Nephron progenitor cell (in vitro differentiated cells): ENCODE measurements around the gene PLEKHF1.
A peak's percentile ranks its signal among the peaks of the same experiment; 100 is the strongest.
"Not testable (repeated sequence)": the region's sequence is repeated elsewhere in the genome, so short reads cannot be mapped to it uniquely, and the experiment has no call there.

Experiments used
- DNase-seq: peaks from one replicate; pipeline ENCODE4 v3.0.0; 2021
- H3K27ac Mint-ChIP-seq: 2 replicates; pipeline ENCODE4 v1.8.0; 2021; ENCODE audit warnings: mild to moderate bottlenecking, moderate library complexity, mixed read lengths
- H3K27me3 Mint-ChIP-seq: 2 replicates; pipeline ENCODE4 v1.8.0; 2021; ENCODE audit warnings: mild to moderate bottlenecking, low read depth, mixed read lengths; ENCODE audit not compliant: poor library complexity
- H3K36me3 Mint-ChIP-seq: 2 replicates; pipeline ENCODE4 v1.8.0; 2021; ENCODE audit warnings: low read depth, mixed read lengths
- H3K4me1 Mint-ChIP-seq: 2 replicates; pipeline ENCODE4 v1.8.0; 2021; ENCODE audit warnings: mixed read lengths
- H3K4me3 Mint-ChIP-seq: 2 replicates; pipeline ENCODE4 v1.8.0; 2021; ENCODE audit warnings: mild to moderate bottlenecking, moderate library complexity, mixed read lengths
- H3K9me3 Mint-ChIP-seq: 2 replicates; pipeline ENCODE4 v1.8.0; 2021; ENCODE audit warnings: mild to moderate bottlenecking, moderate library complexity, mixed read lengths
- CTCF ChIP-seq: fragments of 200-600 bp; sonication (generic); IDR thresholded peaks from 2 replicates; pipeline ENCODE4 v1.5.0; 2021; ENCODE audit warnings: antibody characterized with exemption

Gene PLEKHF1

GRCh38 chr19:29708554-29709439, 43.5 kb downstream of the PLEKHF1 start:
- Mint-ChIP-seq H3K4me1 (peaks cover 31% of the 10 kb centered on the region), H3K9me3 (no peaks in the 10 kb centered on the region), H3K27ac (peak overlapping the region; percentile 39), H3K4me3 (no peak overlapping the region), H3K36me3 (peaks cover 7% of the 10 kb centered on the region), H3K27me3 (no peaks in the 10 kb centered on the region)
- DNase-seq, result no peak
- no peak for TF ChIP-seq CTCF

DNA sequence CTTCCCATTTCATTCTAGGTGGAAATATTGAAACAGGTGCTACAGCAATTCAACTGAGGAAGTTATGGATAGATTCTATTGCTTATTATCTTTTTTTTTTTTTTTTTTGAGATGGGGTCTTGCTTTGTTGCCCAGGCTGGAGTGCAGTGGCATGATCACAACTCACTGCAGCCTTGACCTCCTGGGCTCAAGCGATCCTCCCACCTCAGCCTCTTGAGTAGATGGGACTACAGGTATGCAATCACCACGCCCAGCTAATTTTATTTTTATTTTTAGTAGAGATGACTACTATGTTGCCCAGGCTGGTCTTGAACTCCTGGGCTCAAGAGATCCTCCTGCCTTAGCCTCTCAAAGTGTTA, 44.2 kb downstream of the PLEKHF1 start:
- not testable (repeated sequence) for DNase-seq, H3K4me3 Mint-ChIP-seq, H3K36me3 Mint-ChIP-seq, H3K9me3 Mint-ChIP-seq, H3K27ac Mint-ChIP-seq, H3K27me3 Mint-ChIP-seq
- peaks cover 37% of the 10 kb centered on the region for H3K4me1 Mint-ChIP-seq

DNA sequence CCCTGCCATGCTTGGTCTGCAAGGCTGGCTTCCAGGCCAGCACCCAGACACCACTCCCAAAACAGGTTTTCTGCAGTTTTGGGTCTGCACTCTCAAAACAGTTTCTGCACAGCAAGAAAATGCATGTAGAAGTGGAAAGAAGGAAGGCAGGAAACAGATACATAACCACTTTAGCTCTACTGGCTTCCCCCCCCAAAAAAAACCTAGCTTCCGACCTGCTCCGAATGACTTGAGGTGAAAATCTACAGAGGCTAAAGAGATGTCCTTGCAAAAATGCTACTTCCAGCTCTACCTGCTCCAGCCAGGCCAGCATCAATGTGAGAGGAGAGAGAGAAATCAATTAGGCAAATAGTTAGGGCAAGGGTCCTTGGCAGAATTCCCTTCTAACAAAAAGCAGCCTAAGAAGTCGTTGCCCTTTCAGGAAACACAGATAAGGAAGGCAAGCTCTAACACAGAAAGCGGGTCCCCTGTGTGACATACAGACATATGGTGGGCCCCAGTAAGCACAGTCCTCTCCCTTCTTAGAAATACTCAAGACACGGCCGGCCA, 46.4 kb downstream of the PLEKHF1 start:
- no peak for DNase-seq
- no peak overlapping the region for H3K4me3 Mint-ChIP-seq
- H3K27me3 Mint-ChIP-seq, result no peaks in the 10 kb centered on the region
- H3K4me1 Mint-ChIP-seq, result peaks cover 54% of the 10 kb centered on the region
- no peaks in the 10 kb centered on the region for H3K36me3 Mint-ChIP-seq
- no peak overlapping the region for H3K27ac Mint-ChIP-seq
- no peaks in the 10 kb centered on the region for H3K9me3 Mint-ChIP-seq
- no peak for TF ChIP-seq CTCF

DNA sequence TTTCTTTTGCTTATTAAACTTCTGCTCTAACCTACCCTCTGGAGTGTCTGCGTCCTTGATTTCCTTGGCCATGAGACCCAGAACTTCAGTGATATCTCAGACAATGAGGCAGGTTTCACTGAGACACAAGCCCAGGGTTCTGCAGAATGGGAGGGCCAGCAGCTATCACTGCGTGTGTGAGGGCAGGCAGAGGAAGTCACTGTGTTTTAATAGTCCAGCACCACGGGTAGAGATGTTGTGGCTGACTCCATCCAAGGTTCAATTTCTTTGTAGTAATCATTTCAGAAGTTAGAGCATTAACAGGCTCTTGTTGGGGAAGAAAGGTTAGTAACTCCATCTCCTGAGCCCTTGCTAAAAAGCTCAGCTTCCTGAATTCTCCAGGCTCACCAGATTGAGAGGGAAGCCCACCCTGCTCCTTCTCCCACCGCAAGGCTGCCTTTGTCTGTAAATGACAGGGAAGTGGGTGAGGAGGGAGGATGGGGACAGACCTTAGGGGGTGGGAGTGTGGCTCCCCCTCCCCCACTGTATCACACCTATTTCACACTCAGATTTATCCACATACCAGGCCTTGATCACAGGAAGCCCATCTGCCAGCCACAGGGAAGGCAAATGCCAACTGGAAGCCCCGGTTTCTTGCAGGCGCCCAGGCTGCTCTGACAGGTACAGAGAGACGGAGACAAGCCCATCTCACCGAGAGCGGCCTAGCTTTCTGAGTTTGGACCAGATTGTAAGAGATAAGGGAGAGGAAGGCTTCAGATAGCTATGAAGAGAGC, 47.7 kb downstream of the PLEKHF1 start:
- DNase-seq, result no peak
- H3K36me3 Mint-ChIP-seq, result no peaks in the 10 kb centered on the region
- no peaks in the 10 kb centered on the region for H3K27me3 Mint-ChIP-seq
- no peak for TF ChIP-seq CTCF
- H3K27ac Mint-ChIP-seq, result peak overlapping the region; percentile 36
- peaks cover 55% of the 10 kb centered on the region for H3K4me1 Mint-ChIP-seq
- H3K4me3 Mint-ChIP-seq, result peak overlapping the region; percentile 86
- no peaks in the 10 kb centered on the region for H3K9me3 Mint-ChIP-seq

GRCh38 chr19:29714371-29714952, 49.2 kb downstream of the PLEKHF1 start:
- no peak for DNase-seq
- H3K4me1 Mint-ChIP-seq, result peaks cover 49% of the 10 kb centered on the region
- no peaks in the 10 kb centered on the region for H3K9me3 Mint-ChIP-seq
- H3K27ac Mint-ChIP-seq, result no peak overlapping the region
- H3K27me3 Mint-ChIP-seq, result no peaks in the 10 kb centered on the region
- no peaks in the 10 kb centered on the region for H3K36me3 Mint-ChIP-seq
- H3K4me3 Mint-ChIP-seq, result peak overlapping the region; percentile 86
- TF ChIP-seq CTCF, result no peak
